NCI-H2029 treated with DMSO at 0.1 percent for 48 hours (cell line): Measurements from ENCODE around the gene NANOS3.

Experiments used
- DNase-seq: peaks from one replicate; lab custom pipeline; 2025; lab: John Stamatoyannopoulos, UW

NANOS3 gene

DNA sequence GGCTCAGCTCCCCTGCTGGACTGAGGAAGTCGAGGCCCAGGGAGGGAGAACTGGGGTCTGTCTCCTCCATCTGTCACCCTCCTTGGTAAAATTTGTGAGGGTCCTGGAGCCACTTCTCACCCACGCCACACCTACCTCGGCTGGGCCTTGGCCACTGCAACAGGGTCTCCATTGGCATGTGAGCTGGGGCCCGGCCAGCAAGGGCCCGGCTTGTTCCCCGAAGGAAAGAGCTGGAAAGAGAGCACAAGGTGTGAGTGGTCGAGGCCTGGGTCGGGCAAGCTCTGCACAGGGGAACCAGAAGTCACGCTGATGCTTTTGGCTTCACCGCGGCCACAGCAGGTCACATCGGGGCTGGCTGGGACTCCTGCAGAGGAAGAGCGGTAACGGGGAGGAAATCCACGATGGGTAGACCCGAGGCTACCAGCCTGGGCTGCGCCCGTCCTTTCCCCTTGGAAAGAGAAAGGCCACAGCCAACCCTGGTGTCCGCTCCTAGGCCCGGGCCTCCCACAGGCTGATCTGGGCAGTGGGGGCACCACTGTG lies 9.0 kb downstream of the NANOS3 start:
- DNase-seq, result no peak

DNA sequence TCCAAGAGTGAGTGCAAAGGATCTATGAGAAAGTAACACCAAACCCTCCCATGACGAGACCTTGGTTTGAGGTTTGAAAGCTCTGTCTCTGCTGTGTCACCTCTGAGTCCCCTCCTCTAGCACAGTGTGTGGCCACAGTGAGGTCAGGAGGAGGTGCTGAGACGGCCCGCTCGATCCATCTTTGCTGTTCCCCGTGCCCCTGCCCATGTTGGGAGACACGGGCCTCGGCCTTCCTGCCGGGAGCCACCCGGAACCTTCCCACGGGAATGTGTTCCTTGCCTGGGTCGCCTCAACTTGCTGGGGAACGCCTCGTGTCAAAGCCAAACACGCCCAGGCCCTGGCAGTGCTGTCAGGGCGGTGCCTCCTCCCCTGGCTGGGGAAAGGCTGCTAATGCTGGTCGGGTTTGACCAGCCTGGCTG lies 10.1 kb downstream of the NANOS3 start:
- no peak for DNase-seq

DNA sequence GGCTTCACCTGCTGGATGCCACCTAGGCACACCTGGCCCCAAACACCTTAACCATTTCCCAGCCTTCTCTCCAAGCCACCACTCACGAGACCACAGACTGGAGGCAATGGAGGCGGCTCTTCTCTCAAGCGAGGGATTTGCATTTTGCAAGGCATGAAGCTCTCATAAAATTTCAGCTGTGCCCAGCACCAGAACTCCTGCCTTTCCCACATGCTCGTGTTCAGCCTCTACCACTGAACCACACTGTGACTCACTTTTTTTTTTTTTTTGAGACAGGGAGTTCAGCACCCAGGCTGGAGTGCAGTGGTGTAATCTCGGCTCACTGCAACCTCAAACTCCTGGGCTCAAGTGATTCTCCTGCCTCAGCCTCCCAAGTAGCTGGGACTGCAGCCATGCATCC lies 10.6 kb downstream of the NANOS3 start:
- DNase-seq, result no peak

DNA sequence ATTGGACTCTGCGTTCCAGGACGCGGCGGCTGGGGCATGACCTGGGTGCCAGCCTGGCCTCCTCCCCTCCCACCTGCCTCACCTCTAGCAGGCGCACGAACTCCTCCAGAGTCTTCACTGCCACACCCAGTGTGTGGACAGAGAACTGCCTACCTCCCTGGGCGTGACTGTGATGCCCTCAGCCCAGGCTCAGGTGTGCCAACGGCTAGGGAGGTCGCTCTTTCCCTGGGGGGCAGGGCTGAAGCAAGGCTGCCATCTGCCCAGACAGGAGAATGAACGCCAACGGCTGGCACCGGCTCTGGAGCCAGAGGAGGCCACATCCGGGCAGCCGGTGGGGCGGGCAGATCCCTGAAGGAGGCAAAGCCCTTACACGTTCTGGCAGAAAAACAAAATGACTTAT lies 11.3 kb downstream of the NANOS3 start:
- no peak for DNase-seq

DNA sequence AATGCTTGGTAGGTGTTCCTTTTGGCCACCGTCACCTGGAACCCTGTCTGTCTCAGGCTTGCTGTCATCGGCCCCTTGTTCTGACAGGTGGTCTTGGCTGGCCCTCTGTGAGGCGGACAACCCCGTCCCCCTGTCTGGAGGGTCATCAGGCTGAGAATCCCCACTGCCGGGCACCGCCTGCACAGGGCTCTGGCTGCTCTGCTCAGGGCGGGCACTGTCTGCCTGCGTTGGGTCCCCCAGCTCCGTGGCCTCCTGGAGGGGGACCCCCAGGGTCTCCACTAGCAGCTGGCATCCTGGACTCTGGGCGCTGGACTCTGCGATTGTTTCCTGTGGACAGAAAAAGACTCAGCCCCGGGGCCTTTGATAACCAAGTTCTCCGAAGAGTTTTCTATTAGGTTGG lies 13.2 kb downstream of the NANOS3 start:
- no peak for DNase-seq

DNA sequence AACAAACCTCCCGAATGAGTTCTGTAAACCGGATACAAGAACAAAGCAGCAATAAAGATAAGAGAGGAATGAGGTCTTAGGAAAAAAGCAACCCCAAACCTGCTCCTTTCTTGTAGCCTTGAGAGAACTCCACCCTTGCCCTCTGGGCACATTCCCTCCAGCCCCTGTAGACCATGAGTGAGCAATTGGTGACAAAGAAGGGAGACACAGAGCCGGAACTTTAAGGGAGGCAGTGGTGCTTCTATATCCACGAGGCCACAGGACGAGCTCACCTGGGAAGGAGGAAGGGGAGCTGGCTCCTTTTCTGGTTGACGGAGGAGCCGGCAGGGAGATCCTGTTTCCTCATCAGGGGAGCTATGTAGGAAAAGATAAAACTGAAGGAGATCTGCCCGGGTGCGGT lies 15.9 kb downstream of the NANOS3 start:
- no peak for DNase-seq

DNA sequence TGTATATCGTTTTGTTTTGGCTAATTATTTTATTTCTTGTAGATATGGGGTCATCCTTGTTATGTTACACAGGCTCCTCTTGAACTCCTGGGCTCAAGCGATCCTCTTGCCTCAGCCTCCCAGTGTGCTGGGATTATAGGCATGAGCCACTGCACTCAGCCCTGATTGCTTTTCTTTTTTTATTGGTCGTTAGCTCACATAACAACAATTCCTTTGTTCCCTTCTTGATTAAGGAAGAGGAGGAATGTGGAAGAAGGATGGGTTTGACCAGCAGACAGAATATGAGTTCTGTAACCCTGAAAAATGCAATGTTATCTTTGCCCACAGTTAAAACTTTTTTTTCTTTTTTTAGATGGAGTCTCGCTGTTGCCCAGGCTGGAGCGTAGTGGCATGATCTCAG lies 17.6 kb downstream of the NANOS3 start:
- DNase-seq, result no peak

DNA sequence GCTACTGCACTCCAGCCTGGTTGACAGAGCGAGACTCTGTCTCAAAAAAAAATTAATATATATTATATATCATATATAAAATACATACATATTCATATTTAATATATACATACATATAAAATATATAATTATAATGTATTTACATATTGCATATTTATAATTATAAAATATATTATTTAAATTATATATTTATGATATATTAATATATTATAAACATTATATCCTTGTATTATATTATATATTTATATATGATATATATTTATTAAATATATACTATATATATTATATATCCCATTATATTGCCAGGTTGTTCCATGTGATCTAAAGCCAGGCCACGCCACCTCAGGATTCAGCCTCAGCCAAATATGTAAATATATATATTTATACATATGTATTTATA lies 19.3 kb downstream of the NANOS3 start:
- no peak for DNase-seq

DNA sequence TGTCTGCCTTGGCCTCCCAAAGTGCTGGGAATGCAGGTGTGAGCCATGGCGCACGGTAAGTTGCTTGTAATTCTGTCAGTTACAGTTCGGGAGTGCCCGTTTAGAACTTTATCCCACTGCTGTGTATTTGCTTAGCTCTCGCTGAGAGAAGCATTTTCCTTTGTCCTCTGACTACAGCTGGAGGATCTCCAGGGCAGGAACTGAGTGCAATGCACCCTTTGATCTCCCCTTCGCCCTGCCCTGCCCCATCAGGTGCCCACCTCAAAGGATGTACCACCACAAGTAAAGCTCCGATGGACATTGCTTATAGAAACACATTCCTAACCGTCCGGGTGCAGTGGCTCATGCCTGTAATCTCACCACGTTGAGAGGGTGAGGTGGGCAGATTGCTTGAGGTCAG lies 22.5 kb downstream of the NANOS3 start:
- no peak for DNase-seq

DNA sequence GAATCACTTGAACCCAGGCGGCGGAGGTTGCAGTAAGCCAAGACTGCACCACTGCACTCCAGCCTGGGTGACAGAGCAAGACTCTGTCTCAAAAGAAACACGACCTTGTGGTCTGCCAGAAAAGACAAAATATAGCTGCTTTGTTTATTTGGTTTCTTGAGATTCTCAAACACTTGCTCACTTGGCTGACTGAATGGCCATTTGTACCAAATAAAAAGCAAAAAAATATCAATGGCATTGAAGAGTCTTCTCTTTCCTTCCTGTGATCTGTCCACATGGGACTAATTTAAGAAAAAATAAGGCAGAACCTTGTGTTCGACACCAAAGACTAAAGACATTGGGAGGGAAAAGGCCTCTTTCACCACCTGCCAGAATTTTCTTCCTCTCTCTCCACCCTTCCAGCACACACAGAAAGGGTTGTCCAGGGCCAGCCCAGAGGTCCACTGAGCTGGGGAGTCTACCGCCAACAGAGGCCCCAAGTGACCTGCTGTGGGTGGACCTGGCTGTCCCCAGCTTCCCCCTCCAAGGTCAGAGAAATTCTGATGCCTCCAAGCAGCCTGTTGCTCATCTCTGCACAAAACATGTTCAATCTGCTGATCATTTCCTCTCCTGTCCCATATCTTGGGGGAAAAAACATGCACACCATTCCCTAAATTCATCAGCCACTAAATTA lies 23.1 kb downstream of the NANOS3 start:
- DNase-seq, result no peak

DNA sequence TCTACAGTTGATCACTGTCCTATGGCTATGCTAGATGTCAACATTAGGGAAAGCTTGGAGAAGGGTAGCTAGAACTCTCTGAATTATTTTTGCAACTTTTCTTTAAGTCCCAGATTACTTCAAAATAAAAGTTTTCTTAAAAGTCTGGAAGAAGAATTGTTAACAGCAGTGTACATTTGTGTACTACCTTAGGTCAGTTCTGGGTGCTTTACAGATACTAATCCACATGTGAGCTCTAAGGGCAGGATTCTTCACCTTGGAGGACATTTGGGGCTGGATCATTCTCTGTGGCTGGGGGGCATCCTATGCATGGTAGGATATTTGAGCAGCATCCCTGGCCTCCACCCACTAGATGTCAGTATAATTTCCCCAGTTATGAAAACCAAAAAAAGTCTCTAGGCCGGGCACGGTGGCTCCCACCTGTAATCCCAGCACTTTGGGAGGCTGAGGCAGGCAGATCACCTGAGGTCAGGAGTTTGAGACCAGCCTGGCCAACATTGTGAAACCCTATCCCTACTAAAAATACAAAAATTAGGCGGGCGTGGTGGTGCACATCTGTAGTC lies 26.1 kb downstream of the NANOS3 start:
- no peak for DNase-seq

DNA sequence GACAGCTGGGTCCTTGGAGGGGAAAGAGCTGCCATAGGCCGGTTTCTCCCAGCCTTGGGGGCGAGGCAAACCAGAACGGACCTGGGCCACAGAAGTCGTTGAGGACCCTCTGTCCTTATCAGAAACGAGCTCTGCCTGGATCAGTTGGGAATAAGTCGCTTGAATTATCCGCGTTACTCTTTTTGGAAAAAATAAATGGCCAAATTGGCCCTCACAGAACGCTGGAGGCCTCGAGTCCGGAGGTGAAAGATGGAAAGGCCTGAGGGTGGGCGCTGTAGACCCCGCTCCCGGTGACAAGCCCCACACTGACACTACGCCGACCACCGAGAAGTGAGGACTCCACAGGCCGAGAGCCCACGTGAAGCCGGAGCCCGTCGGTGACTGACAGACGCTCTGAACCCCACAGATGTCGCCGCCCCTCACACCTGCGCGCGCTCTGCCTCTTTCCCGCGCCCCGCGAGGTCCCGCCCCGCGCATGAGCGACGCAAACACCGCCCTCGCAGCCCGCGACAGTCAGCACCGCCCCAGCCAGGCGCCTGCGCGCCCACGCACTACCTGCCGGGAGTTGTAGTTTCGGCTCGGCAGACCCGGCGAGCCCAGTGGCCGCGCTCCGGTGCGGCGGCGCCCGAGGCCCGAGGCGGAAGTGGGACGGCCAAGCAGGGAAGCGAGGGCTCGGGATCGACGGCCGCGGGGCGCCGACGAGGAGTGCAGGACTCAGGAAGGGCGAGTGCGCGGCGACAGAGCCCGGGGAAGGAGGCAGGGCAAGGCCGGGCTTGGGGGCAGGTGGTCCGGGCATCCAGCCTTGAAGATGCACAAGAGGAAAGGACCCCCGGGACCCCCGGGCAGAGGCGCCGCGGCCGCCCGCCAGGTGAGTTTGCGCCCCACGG lies 28.9 kb downstream of the NANOS3 start, which contains the start of the genes BRME1 and CC2D1A:
TSS of gene BRME1 (minus strand) at position 484 of the 887 bp plus-strand sequence. CDS start 1,225 bp downstream, outside the sequence.
TSS of gene CC2D1A (plus strand) at position 568 of the 887 bp plus-strand sequence. CDS start at position 809, 241 bp downstream.
- peak; percentile 57 for DNase-seq

DNA sequence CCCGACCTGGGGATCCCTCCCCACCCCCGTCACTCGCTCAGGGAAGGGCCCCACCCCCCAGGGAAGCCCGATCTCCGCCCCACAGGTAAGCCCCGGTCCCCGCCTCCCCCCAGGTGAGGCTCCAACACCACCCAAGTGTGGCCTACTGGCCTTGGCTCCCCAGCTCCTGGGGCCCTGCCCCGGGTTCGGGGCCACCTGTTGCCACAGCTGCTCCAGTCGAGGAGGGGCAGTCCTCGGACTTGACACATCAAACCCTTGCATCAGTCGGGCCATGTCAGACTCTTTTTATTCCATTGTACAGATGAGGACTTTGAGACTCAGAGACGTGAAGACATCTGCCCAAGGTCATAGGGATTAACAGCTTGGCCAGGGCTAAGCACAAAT lies 29.6 kb downstream of the NANOS3 start:
- no peak for DNase-seq

DNA sequence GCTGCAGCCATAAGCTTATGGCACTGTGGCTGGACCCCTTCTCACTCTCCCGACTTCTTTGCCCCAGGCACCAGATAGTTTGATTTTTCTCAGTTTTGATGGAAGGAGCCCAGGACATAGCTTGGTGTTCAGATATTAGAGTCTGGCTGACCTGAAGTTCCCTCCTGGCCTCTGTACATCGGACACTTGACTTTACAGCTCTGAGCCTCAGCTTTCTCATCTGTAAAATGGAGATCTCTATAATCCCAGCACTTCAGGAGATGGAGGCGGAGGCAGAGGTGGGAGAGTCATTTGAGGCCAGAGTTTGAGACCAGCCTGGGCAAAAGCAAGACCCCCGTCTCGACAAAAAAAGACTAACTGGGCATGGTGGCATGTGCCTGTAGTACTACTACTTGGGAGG lies 30.0 kb downstream of the NANOS3 start:
- no peak for DNase-seq

DNA sequence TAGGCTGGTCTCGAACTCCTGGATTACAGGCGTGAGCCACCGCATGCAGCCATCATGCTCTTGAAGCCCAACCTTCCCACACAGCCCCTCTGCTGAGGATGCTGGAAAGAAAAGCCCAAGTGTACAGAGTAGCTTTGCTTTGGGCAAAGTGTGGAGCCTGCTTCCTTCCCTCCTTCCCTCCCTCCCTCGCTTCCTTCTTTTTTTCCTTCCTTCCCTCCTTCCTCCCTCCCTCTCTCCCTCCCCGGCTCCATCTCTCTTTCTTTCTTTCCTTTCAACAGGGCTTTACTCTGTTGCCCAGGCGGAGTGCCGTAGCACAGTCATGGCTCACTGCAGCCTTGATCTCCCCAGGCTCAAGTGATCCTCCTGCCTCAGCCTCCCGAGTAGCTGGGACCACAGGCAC lies 31.7 kb downstream of the NANOS3 start:
- DNase-seq, result no peak

DNA sequence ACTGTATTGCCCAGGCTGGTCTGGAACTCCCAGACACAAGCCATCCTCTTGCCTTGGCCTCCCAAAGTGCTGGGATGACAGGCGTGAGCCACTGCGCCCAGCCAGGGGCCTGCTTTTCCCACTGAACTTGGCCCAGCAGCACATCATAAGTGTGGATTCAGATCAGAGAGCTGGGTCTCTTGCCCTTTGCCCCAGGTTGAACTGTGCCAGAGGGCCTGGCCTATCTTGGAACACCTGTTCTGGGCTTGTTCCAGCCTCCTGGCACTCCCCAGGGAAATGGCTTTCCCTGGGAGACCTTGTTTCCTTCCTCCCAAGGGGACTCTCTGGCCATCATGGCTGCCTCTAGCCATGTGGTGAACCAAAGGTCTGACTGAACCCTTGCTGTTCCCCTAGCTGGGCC lies 32.5 kb downstream of the NANOS3 start:
- no peak for DNase-seq

DNA sequence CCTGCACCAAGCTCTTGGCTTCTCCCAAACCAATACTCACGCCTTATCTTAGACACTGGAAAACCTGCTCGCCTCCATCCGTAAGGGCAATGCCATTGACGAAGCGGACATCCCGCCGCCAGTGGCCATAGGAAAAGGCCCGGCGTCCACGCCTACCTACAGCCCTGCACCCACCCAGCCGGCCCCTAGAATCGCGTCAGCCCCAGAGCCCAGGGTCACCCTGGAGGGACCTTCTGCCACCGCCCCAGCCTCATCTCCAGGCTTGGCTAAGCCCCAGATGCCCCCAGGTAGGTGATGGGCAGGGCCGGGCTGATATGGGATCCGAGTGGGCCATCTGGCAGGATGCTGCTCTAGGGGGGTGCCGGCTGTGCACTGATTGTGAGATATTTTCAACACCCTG lies 36.4 kb downstream of the NANOS3 start:
- DNase-seq, result no peak

DNA sequence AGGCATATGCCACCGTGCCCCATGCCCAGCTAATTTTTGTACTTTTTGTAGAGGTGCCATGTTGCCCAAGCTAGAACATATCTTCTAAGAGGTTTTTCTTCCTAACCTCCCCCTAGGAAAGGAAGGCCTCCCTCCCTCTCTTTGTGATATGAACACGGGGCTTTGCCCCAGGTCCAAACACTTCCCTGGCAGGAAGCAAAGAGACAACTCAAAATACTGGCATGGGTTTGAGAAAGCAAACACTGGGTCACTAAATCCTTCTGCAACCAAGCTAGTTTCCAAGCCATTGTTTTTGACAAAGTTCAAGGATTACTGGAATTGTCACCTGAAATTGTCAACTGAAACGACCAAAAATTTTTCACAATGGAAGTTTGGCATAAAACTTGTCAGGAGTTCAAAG lies 37.8 kb downstream of the NANOS3 start:
- no peak for DNase-seq

DNA sequence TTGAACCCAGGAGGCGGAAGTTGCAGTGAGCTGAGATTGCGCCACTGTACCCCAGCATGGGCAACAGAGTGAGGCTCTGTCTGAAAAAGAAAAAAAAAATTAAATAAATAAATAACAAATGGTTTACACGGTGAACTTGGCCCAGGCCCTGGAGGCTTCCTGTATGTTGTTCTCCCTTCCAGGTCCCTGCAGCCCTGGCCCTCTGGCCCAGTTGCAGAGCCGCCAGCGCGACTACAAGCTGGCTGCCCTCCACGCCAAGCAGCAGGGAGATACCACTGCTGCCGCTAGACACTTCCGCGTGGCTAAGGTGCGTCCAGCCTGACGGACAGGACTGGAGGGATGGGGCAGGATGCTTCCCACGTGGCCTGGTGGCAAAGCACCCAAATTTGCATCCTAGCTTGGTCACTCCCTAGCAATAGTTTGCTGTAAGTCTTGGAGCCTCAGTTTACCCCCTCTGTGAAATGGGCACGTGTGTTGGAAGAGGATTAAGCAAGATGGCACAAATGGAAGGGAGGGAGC lies 41.0 kb downstream of the NANOS3 start:
- no peak for DNase-seq

DNA sequence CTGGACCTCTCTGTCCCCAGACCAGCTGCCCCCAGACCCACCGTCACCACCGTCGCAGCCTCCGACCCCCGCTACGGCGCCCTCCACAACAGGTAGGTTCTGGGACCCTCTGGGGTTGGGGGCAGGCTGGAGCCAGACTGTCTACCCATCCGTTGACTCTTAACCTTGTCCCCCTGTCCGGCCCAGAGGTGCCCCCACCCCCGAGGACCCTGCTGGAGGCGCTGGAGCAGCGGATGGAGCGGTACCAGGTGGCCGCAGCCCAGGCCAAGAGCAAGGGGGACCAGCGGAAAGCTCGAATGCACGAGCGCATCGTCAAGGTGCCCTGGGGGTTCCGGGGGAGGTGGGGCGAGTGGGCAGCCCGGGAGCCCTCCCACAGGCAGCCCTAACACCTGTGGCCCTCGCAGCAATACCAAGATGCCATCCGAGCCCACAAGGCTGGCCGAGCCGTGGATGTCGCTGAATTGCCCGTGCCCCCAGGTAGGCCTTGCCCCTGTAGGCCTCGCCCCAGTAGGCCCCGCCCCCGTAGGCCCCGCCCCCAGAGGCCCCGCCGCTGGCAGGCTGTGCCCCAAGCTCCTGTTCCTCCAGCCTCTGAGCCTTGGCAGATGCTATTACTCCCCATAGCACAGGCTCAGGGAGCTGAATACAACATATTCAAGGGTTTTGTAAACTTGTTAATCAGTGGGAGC lies 41.9 kb downstream of the NANOS3 start:
- no peak for DNase-seq

DNA sequence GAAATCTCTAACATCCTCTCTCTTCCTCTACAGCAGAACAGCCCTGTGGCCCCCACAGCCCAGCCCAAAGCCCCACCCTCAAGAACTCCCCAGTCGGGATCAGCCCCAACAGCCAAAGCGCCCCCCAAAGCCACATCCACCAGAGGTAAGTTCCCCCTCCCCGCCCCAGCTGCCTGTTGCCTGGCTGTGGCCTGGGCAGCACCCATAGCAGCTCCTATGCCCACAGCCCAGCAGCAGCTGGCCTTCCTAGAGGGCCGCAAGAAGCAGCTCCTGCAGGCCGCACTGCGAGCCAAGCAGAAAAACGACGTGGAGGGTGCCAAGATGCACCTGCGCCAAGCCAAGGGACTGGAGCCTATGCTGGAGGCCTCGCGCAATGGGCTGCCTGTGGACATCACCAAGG lies 43.6 kb downstream of the NANOS3 start:
- no peak for DNase-seq
